ENCODE data around the gene IQCK.

Gene IQCK

GRCh38 chr16:19718624-19718965 is 524 bp downstream of the IQCK start:
- DNase-seq (ENCODE audit: low spot score): no peak

GRCh38 chr16:19722269-19722952 is 4.3 kb downstream of the IQCK start:
- no peak for DNase-seq (ENCODE audit: low spot score)

GRCh38 chr16:19722981-19723380 is 4.9 kb downstream of the IQCK start:
- no peak for DNase-seq (ENCODE audit: low spot score)

GRCh38 chr16:19728636-19728965 is 10.5 kb downstream of the IQCK start:
- DNase-seq (ENCODE audit: low spot score): no peak

- DNase-seq (ENCODE audit: low spot score): no peak
Observed at GRCh38 chr16:19733551-19733950, 15.5 kb downstream of the IQCK start.

GRCh38 chr16:19735074-19735867 is 17.2 kb downstream of the IQCK start:
- no peak for DNase-seq (ENCODE audit: low spot score)

GRCh38 chr16:19737306-19738038 is 19.4 kb downstream of the IQCK start:
- DNase-seq (ENCODE audit: low spot score): no peak

GRCh38 chr16:19741354-19741753 is 23.3 kb downstream of the IQCK start:
- no peak for DNase-seq (ENCODE audit: low spot score)

GRCh38 chr16:19743816-19744159 is 25.7 kb downstream of the IQCK start:
- peak; percentile 11 for DNase-seq (ENCODE audit: low spot score)

GRCh38 chr16:19744670-19745069 is 26.6 kb downstream of the IQCK start:
- DNase-seq (ENCODE audit: low spot score): no peak

- no peak for DNase-seq (ENCODE audit: low spot score)
Observed at GRCh38 chr16:19745286-19746010, 27.4 kb downstream of the IQCK start.

- DNase-seq (ENCODE audit: low spot score): no peak
Observed at GRCh38 chr16:19746561-19746960, 28.5 kb downstream of the IQCK start.

GRCh38 chr16:19748389-19749168 is 30.5 kb downstream of the IQCK start:
- no peak for DNase-seq (ENCODE audit: low spot score)

GRCh38 chr16:19749571-19750080 is 31.6 kb downstream of the IQCK start:
- DNase-seq (ENCODE audit: low spot score): no peak

GRCh38 chr16:19751478-19752385 is 33.7 kb downstream of the IQCK start:
- no peak for DNase-seq (ENCODE audit: low spot score)

GRCh38 chr16:19753815-19754643 is 36.0 kb downstream of the IQCK start:
- DNase-seq (ENCODE audit: low spot score): no peak

GRCh38 chr16:19754644-19755036 is 36.6 kb downstream of the IQCK start:
- no peak for DNase-seq (ENCODE audit: low spot score)

- DNase-seq (ENCODE audit: low spot score): no peak
Observed at GRCh38 chr16:19755268-19755667, 37.2 kb downstream of the IQCK start.

GRCh38 chr16:19757026-19757425 is 39.0 kb downstream of the IQCK start:
- no peak for DNase-seq (ENCODE audit: low spot score)

All from SW480 (cell line).